ENCODE results near the gene OR6C2.
"Not testable (repeated sequence)": the region's sequence is repeated elsewhere in the genome, so short reads cannot be mapped to it uniquely, and the experiment has no call there.

Gene OR6C2

GRCh38 chr12:55443776-55444175 is at the start of gene OR6C2:
Gene OR6C2, plus strand, starts transcription at chr12:55444076. Its CDS starts 8,138 bp downstream, at chr12:55452214.
- no peak for TF ChIP-seq CTCF (IDR thresholded peaks at IDR 0.05)
- no peak within 1 kb of the TSS for H3K27ac ChIP-seq

GRCh38 chr12:55396326-55396725 is 47.5 kb upstream of the OR6C2 start:
- TF ChIP-seq ZFX (IDR thresholded peaks at IDR 0.05; ENCODE audit: borderline replicate concordance) (no peak), CTCF (IDR thresholded peaks at IDR 0.05) (no peak)
- H3K27ac ChIP-seq, result no peak overlapping the region

DNA sequence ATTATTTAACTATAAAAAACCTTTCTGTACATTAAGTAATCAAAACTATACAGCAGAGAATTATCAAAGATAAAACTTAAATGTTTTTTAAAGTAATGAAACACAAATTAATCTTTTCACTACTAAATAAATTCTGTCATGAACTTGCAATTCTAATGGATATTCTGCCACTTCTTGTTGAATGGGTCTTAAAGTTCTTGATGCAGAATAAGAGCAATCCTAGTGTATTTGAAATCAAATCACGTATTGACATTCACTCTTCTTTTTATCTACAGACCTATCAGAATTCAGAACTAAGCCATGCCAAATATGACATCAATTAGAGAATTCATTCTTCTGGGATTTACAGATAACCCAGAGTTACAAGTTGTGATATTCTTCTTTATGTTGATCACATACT is 43.6 kb upstream of the OR6C2 start, which contains the start of gene OR6C65:
Gene OR6C65, plus strand, starts transcription at position 301 of the 400 bp plus-strand sequence. Its CDS starts 0 bp downstream, at position 301.
- no peak within 1 kb of the TSS for H3K27ac ChIP-seq
- TF ChIP-seq CTCF (IDR thresholded peaks at IDR 0.05), result no peak

GRCh38 chr12:55407866-55408265 is 36.0 kb upstream of the OR6C2 start:
- TF ChIP-seq CTCF (IDR thresholded peaks at IDR 0.05), result no peak
- no peak for TF ChIP-seq ZFX (IDR thresholded peaks at IDR 0.05; ENCODE audit: borderline replicate concordance)
- H3K27ac ChIP-seq, result no peak overlapping the region

GRCh38 chr12:55409133-55409532 is 34.7 kb upstream of the OR6C2 start:
- H3K27ac ChIP-seq, result not testable (repeated sequence)

DNA sequence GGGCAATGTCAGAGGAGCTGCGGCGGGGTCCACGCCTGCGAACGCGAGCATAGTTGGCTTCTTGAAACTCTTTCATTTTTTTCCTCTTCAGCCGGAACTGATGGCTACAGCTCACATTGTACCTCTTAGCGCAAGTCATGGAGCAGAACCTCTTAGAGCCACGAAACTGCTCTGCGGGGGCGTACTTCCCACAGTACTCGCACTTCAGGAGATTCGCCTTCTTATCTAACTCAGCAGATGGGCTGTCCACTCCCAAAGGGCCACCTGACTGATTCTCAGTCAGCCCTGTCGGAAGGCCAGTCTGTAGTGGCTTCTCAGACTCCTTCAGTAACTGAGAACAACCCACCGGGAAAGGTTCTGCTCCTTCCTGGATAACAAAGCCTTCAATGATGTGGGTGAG is 31.7 kb upstream of the OR6C2 start:
- not testable (repeated sequence) for H3K27ac ChIP-seq

- H3K27ac ChIP-seq, result not testable (repeated sequence)
- TF ChIP-seq CTCF (IDR thresholded peaks at IDR 0.05), result peak; percentile 12; the same call in 1 of the 2 replicates
These were observed 30.1 kb upstream of the OR6C2 start for GRCh38 chr12:55413498-55414388.

DNA sequence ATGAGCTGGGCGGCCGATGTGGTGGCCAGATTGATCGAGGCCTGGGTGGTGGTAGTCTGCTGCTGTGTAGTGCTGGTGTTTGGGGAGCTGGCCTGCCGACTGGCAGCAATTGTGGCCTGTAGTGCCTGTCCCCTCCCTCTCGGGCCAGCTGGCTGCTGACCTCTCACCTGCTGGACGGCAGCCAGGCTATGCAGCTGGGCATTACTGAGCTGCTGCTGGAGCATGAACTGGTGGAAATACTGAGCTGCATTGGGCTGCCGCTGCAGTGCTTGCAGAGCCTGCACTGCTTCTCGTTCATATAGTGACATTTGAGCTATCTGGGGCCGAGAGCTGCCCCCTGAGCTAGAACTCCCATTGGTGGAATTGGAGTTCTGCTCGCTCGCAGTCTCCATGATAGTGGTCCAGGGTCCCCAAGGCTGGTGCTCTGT is 29.5 kb upstream of the OR6C2 start:
- not testable (repeated sequence) for H3K27ac ChIP-seq

DNA sequence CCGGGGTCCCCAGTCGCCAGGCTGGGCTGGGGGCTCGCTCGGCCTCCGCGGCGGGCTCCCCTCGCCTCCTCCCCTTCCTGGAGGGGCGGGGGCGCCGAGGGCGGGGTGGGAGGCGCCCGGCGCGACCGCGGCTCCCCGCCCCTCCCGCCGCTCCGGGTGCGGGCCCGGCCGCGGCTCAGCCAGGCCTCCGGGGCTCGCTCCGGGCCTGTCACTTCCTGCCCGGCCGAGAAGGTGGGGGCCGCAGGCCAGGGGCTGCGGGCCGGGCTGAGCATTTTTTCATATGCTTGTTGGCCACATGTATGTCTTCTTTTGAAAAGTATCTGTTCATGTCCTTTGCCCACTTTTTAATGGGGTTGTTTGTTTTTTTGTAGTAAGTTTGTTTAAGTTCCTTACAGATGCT is 29.0 kb upstream of the OR6C2 start:
- H3K27ac ChIP-seq, result not testable (repeated sequence)

Data from 22Rv1 (cell line).